Stimulated activated CD8-positive, alpha-beta memory T cell treated with anti-CD3 and anti-CD28 coated beads, Interleukin-12 subunit alpha, Interleukin-12 subunit beta, amount 100 ng/mL, for 4 hours (primary cell): Measurements from ENCODE around the gene MRPL43.

ENCODE experiments used
- DNase-seq: peaks from one replicate; pipeline ENCODE4 v3.0.0-alpha.2; 2020; ENCODE audit warnings: low read depth

The MRPL43 gene

DNA sequence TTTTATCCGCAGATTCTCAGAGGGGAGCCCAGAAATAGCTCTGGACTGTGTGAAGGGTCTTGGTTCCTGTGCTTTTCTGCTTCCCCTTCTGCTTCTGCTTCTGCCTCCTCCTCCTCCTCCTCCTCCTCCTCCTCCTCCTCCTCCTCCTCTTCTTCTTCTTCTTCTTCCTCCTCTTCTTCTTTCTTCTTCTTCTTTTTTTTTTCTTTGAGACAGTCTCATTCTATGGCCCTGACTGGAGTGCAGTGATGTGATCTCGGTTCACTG, 32.1 kb upstream of the MRPL43 start:
- DNase-seq = no peak

- DNase-seq = peak; percentile 40
These were observed 31.5 kb upstream of the MRPL43 start for GRCh38 chr10:101018600-101019439.

GRCh38 chr10:101018118-101018599, 30.9 kb upstream of the MRPL43 start:
- DNase-seq = no peak

- no peak for DNase-seq
These were observed 29.5 kb upstream of the MRPL43 start for GRCh38 chr10:101016814-101017213.

DNA sequence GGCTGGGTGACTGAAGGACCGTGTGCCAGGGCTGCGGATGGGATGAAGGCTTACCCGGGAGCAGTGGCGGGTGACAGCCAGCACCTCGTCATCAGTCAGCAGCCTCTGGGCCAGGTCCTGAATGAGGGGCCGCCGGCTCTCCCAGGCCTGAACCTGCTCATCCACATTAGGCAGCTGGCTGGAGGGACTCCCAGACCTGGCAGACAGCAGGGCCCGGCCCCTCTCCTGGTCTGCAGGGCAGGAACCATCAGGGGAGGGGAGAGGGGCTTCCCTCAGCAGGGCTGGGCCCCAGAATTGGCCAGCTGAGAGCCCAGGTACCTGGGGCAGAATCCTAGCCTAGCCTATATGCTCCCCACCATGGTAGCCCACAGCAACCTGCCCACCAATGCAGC, 28.3 kb upstream of the MRPL43 start:
- DNase-seq = no peak

DNA sequence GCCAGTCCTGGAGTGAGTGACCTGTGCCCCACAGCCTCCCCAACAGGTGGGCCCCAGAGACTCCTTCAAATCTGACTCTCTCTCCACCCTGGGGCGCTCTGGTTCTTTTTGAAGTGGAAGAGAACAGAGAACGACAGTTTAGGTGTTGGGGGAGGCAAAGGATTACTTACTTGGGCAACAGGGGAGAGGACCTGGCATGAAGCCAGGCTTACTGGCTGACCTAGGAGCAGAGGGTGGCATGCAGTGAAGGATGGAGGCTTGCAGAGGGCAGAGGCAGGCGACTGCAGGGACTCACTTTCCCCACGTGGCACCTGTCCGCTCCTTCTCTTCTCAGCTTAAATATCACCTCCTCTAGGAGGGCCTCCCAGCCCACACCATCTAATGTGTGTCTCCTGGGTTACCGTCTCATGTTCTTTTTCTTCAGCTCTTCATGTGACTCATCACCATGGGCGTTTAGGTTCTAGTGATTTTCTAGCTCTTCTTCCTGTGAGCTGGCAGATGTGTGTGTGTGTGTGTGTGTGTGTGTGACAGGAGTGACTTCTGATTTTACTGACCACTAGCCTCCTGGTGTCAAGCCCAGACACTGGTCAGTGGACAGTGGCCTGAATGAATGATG, 27.8 kb upstream of the MRPL43 start:
- DNase-seq = no peak

- DNase-seq = peak; percentile 45
These were observed 27.1 kb upstream of the MRPL43 start for GRCh38 chr10:101014230-101014884.

DNA sequence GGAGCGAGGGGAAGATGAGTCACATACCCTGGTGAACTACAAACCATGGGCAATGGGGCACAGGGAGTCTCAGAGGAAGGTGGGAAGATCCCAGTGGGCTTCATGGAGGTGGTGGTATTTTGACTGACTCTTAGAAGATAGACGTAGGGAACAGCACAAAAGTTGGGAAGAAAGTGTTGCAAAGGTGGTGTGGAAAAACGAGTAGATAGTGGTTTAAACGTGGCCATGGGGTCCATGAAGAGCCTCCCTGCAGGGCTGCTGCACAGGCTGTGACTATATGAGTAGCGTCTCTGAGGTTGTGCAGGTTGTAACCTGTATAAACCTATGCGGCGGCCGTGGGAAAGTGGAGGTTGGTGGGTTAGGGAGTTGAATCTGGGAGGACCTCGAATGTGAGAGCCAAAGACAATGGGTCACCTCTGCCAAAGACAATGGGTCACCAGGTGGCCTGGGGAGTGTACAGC, 26.1 kb upstream of the MRPL43 start:
- DNase-seq = no peak

DNA sequence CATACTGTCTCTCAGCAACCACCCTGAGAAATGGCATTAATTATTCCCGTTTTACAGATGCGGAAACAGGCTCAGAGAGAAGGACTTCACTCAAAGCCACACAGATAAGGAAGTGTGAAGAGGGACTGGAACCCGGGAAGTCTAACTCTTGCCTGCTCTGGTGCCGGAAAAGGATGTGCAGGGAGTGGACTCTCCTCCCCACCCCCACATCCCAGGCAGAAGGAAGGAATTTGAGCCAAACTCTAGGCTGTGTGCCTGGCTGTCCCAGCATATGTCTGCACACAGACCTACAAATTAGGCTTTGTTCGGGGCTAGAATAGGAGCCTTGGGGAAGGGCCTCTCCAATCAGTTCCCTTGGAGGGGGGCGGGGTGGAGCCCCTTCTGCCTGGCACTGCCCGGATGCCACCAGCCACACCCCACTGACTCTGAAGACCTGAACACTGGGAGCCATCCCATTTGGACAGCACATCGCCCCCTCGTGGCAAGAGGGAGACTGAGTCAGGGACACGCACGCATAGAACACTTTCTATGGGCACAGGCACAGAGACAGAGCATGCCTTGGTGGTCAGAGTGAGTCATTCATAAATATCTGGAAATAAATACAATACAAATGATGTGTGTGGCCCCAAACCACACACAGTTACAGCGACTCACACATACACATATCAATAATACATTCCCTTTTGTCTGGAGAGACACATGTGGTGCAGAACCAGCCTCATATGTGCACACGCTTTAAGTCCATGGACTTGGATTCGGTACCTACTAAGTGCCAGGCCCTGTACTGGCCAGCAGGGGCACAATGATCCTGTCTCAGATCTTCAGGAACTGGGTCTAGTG, 25.4 kb upstream of the MRPL43 start:
- peak; percentile 55 for DNase-seq

DNA sequence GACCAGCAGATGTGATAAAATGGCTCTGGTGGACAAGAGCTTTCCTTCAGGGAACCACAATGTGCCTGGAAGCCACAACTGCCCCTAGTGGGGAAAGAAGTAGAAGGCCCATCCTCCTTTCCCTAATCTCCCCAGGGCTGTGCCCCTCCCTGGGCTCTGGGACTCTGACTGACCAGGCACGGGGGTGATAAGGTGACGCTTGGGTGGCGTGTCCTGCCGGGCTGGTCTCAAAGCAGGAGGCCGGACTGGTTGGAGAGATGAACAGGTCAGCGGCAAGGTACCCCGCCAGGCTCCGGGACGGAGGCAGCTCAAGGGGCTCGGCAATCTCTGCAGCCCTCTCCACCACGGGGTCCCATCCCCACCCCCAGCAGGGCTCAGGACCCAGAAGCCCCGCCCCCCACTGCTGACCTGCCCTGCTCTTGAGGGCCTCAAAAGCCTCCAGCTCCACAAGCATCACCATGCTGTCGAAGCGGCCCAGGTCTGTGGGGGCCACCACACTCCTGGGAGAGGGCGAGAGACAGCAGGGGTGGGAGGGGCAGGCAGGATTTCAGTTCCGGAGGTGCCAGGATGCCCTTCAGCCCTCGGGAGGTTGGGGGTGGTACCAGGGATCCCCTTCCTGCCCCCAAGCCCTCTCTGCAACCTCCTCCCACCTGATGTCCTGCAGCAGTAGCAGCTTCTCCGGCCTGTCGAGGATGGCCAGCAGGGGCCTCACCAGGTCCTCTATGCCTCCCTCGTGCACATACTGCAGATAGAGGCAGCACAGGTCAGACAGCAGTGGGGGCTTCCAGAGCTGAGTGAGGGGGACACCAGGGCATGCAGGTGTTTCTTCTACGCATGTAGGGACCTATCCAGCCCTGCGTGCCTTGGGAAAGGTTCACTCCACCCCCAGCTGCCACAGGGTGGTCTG, 24.5 kb upstream of the MRPL43 start:
- DNase-seq = no peak

- DNase-seq = no peak
These were observed 23.0 kb upstream of the MRPL43 start for GRCh38 chr10:101010329-101010728.

- no peak for DNase-seq
These were observed 21.6 kb upstream of the MRPL43 start for GRCh38 chr10:101008823-101009423.

DNA sequence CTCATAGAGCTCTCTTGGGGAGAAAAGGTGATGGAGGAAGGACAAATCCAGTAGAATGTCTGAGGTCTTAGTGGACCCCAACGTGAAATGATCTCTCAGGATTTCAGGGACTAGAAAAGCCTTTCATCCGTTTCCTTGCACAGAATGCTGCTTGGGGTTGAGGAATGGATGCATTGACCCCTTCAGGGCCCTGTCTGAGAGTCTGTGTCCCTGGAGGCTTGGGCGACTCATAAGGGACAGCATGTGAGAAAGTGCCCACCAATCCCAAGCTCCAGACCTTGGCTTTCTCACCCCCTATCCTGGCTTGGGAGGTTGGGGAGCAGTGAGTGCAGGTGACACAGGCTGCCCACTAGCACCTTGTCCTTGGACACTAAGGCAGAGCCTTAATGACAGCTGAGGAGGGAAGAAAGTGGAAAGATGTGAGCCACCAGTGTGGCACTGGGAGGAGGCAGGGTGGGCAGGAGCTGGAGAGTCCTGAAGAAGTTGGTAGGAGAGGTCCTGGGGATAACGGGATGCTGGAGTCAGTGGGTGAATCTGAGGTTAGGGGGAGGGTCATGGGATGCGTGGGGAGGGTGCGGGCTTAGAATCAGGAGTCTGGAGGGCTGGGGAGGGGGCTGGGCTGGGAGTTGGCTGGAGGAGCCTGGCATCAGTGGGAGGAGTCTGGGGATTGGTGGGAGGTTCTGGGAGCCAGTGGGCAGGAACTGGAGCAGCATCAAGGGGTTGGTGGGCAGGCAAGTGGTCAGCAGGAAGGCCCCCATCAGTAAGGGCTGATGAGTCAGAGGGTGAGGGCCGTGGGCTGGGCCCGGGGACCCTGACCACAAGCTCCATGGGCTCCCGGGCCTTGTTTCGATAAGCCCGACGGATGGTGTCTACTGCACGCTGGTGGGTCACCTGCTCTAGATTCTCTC, 20.9 kb upstream of the MRPL43 start:
- no peak for DNase-seq

DNA sequence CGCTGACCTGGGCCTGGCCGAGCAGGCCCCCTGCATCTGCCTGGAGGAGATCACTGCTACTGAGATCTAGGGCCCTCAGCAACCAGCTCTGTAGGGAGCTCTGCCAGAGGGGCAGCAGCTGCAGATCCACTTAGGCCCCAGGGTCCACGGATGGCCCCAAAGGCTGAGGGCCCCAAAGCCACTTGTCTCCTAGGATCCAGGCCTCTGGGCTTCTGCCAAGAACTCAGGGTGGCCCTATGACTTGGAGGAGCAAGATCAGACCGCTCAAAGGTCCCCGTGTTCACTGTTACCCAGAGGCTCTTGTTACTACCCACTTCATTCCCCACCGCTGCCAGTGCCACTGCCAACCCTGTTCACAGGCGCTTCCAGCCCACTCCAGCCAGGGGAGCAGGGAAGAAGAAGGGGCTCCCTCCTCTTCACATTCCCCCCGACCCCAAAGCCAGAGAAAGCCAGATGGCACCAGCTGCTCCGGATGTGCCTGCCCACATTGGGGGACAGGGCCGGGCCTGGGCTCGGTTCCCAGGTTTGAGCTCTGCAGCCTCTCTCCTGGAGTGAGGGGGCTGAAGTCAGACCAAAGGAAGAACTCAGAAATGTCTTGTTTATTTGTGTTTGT, 19.9 kb upstream of the MRPL43 start:
- no peak for DNase-seq

- no peak for DNase-seq
These were observed 19.3 kb upstream of the MRPL43 start for GRCh38 chr10:101006593-101007098.

GRCh38 chr10:101005869-101006567, 18.7 kb upstream of the MRPL43 start:
- DNase-seq = no peak

DNA sequence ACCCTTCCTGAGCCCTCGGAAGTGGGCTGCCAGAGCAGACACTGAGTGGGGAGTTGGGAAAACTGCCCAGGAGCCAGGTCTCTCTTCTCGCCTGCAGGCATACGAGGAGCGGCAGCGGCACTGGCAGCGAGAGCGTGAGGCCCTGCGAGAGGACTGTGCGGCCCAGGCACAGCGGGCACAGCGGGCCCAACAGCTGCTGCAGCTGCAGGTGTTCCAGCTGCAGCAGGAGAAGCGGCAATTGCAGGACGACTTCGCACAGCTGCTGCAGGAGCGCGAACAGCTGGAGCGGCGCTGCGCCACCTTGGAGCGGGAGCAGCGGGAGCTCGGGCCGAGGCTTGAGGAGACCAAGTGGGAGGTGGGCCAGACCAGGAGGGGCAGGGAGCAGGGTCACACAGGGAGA, 18.1 kb upstream of the MRPL43 start:
- DNase-seq = no peak

DNA sequence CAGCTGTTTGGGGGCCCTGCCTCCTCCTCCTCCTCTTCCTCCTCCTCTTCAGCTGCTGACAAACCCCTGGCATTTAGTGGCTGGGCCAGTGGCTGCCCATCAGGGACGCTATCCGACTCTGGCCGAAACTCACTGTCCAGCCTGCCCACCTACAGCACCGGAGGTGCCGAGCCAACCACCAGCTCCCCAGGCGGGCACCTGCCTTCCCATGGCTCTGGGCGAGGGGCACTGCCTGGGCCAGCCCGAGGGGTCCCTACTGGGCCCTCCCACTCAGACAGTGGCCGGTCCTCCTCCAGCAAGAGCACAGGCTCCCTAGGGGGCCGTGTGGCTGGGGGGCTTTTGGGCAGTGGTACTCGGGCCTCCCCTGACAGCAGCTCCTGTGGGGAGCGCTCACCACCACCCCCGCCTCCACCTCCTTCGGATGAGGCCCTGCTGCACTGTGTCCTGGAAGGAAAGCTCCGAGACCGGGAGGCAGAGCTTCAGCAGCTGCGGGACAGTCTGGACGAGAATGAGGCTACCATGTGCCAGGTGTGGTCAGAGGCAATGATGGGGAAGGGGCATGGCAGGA, 16.4 kb upstream of the MRPL43 start:
- no peak for DNase-seq
